Stimulated activated CD8-positive, alpha-beta memory T cell treated with anti-CD3 and anti-CD28 coated beads, Interleukin-12 subunit alpha, Interleukin-12 subunit beta, amount 100 ng/mL, for 1 hour (primary cell): ENCODE measurements around the gene SPINK1.
"Not testable (repeated sequence)": the region's sequence is repeated elsewhere in the genome, so short reads cannot be mapped to it uniquely, and the experiment has no call there.

Experiments used
- DNase-seq: peaks from one replicate; pipeline ENCODE4 v3.0.0-alpha.2; 2020; ENCODE audit warnings: low read depth

SPINK1 gene

DNA sequence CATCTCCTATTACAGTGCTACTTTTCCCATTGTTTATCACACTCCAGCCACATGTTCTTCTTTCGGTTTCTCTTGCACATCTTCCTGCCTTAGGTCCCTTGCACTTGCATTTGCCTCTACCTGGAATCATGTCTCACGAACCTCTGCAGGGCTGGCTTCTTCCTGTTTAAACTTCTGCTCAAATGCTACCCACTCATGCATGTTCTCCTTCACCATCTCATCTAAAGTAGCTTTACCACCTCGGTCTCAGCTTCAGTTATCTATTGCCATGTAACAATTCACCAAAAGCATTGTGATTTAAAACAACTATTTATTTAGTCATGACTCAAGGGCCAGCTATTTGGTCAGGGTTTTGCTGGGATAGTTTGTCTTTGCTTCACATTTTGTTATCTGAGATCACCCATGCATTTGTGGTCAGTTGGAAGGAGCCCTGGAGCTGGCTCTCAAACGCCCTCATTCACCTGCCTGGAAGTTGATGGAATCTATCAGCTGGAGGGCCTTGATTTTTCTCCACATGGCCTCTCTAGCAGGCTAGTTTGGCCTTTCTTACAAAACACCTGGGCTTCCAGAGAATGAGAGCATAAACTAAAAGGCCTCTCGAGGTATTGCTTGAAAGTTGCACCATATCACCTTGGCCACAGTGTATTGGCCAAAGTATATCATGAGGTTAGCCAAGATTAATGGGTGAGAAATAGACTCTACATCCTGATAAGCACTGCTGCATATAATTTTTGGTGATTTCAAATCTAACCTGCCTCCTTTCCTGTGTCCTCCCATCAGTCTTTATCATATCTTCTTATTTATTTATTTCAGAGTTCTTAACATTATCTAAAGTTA, 21.4 kb downstream of the SPINK1 start:
- no peak for DNase-seq

DNA sequence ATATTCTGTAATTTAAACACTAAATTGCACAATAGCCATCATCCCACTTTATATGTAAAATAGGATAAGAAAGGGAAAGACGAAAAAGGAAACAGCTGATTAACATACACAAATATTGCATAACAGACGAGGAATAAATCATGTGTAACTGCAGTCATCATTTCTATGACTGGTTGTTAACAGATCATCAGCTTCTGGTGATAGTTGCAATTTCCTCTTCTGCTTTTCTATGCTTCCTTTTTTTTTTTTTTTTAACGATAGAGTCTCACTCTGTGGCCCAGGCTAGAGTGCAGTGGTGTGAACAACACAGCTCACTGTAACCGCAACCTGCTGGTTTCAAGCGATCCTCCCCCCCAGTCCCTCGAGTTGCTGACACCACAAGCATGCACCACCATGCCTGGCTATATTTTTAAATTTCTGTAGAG, 26.4 kb downstream of the SPINK1 start:
- no peak for DNase-seq

DNA sequence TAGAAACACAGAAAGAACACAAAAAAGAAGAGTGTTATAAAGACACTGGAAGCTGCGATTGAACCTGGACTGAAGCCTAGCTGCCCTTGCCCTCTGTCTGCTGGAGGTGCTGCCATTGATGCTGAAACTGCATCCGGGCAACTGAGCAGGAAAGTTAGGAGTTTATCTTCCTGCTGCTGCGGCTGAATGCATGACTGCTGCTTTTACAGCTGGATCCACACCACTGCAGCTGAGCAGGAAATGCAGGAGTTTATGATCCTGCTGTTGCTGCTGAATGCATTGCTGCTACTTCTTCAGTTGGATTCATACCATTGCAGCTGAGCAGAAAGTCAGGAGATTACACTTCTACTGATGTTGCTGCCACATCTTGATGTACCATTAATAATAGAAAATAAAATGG, 27.1 kb downstream of the SPINK1 start:
- DNase-seq: no peak

DNA sequence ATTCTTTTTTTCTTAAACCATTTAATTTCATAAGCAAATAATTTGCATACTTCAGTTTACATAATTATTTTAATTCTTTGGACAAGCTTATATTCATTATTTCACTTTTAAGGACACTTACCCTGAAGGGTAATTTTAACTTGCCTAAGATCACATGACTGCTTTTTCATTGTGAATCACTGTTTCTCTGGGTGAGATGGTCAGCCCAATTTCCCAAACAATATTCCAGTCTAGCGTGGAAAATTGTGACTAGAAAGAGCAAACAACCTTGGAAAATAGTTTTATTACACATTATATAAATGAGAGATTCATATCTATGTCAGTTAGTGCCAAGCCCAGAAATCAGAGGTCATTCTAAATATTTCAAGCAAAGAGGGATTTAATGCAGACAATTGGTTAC, 27.5 kb downstream of the SPINK1 start:
- DNase-seq: no peak

GRCh38 chr5:147803161-147803560, 28.3 kb downstream of the SPINK1 start:
- not testable (repeated sequence) for DNase-seq

DNA sequence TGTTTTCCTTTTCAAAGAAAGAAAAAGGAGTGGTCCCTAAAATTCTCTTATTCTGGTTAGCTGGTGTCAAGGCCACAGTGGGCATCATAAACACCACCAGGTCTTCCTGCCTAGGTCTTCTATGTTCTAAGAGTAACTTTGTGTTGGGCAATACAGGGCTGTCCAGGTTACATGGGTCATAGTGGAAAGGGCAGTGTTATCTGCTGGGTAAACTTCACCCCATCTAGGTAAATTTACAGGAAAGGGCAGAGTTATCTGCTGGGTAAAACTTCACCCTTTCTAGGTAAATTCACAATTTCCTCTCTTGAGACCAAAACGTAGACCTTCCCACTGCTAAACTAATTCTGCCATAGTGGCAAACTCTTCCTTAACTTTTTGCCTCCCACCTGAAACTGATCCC, 30.0 kb downstream of the SPINK1 start:
- no peak for DNase-seq

DNA sequence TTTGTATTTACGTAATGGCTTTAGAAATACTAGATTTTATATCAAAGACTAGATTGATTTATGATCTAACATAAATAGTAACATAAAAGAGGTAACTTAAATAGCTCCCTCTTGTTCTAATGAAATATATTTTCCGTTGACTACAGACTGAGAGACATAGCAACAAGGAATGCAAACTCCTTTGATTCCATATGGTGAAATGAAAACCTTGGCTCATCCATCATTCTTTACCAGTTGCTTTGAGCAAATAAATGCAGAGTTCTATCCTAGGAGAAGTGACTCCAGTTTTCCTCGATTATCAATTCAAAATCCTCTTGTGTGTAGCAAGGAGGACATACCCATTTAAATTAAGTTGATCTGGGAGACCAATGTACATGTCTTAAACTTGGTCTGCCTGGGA, 31.0 kb downstream of the SPINK1 start:
- DNase-seq: no peak

DNA sequence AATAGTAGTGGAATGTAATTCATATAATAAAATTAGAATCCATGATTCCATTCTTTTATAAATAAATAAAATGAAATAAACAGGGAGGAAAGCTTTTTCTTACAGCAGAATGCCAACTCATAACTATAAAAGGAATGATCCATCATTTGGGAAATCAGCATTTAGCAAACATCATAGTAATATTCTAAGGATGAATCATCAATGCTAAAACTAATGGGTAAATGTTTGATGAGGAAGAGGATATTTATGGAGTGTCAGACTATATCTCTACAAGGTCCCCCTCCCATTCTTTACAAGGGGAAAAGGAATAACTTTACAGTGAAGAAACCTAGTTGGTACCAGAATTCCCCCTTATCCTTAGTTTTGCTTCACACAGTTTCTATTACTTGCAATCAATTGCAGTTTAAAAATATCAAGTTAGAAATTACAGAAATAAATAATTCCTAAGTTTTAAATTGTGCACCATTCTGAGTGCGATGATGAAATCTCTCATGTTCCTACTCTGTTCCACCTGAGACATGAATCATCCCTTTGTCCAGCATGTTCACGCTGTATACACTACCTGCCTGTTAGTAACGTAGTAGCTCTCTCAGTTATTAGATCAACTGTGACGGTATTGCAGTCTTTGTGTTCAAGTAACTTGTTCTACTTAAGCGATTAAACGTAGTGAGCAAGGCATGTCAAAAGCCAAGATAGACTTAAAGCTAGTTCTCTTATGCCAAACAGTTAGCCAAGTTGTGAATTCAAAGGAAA, 34.7 kb downstream of the SPINK1 start:
- DNase-seq: no peak

- no peak for DNase-seq
These were observed 40.3 kb downstream of the SPINK1 start for GRCh38 chr5:147791181-147791580.

- DNase-seq: no peak
These were observed 41.7 kb downstream of the SPINK1 start for GRCh38 chr5:147789820-147790219.

DNA sequence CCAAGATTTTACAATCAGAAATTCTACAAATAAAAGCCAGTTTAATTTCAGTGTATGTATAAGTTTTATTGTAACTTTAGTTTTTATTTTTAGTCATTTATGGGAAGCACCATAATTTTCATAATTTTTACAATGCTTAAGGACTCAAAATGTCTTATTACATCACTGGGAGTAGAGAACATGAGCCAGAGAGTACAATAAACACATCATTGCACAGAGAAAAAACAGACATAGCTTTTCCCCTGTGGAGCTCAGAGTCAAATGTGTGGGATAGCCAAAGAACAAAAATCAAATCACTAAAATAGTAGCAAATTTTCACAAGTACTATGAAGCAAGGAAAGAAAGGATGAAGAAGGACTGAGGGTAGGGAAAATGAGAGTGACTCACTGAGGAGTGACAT, 43.4 kb downstream of the SPINK1 start:
- DNase-seq: no peak

DNA sequence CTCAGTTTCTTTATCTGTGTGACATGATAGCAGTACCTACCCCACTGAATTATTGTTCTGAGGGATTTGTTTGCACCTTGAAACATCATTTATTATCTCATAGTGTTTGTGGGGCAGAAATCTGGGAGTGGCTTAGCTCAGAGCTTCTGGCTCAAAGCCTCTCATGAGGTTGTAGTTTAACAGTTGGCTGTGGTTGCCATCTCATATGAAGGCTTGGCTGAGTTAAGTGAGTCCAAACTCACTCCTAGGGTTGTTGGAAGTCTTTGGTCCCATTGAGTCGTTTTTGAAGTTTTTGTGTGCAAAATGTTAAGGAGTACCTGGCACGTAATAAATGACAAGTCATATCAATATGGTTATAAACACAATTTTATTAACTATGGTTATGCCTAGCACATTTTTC, 45.3 kb downstream of the SPINK1 start:
- DNase-seq: no peak

DNA sequence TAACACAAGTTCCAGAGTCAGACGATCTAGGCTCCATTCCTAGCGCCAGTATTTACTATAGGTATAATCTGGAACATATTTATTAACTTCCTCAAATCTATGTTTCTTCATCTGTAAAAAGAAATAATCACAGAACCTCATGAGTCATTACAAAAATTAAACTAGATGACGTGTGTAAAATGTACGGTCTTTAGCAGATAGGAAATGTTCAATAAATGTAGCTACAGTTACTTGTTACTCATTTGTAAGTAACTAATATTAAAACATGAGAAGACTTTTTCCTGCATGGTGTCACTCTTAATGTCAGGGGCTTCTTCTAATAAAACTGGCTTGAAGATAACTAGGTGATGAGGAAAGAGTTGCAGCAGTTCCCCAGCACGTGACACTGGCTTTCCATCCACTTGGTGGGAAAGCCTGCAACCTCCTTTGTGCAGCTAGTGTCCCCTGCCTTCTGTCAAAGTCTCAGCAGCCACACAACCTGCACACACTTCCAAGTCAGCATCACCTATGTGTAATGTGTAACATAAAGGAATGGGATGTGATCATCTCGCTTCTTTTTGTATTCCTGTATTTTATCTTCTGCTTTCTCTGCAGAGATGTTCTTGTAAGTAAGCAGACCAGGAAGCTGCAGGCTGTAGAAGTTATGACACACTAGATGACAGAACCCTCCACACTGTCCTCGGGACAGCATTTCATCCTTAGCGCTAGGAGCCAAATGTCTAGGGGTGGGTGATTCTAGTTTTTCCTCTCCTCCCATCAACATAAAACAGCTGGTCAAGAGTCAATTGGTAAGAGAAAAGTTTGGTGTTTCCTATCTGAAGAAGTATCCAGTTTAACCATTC, 47.1 kb downstream of the SPINK1 start:
- DNase-seq: no peak

- peak; percentile 62 for DNase-seq
These were observed 49.1 kb downstream of the SPINK1 start, which contains the start of gene JAKMIP2 for GRCh38 chr5:147782110-147783028. JAKMIP2 (minus strand) TSS chr5:147782728; CDS start chr5:147671806, 110,922 bp downstream.

DNA sequence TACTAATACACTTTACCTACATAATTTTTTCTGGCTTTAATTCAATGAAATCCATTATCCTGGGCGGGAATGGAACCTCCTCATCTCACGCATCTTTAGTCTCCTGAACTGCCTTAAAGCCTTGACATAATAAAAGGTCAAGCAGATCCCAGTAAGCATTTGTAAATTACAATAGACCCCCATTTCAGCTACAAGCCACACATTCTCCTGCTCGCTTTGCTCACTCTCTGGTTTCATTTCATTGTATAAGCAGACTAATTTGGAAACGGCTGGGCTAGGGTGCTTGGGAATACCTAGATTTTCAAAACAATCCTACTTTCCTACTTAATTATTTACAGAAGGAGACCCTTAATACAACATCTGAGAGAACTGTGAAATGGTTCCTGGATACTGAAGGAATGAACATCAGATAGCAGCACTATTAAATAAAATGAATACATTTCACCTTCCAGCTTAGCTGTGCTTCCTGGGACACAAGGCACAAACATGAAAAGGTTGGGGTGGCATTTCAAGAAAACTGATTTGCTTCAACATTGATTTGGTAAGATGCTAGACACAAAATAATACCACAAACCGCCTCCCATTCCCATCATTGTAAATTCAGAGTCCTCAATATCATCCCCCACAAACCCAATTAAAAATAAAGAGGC, 50.4 kb downstream of the SPINK1 start:
- DNase-seq: no peak

GRCh38 chr5:147779694-147780093, 51.8 kb downstream of the SPINK1 start:
- no peak for DNase-seq

DNA sequence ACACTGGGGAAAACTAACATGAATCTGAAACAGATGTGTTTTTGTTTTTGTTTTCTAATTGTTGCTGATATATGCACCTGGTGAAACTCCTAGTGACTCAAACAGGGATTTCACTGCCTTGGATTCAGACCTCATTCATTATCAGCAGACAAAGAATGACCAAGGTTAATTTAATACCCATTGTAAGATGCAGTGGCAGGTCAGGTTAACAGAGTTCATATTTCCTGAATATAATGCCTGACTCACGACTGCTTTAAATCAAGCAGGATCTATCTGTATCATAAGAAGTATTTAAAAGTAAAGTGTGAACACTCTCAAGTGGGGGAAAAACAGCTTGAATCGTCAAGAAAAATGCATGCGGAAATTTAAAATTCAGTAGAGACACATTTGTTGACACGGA, 54.5 kb downstream of the SPINK1 start:
- DNase-seq: no peak
